EH (cell line): ENCODE measurements around the gene MAP4K3.
A peak's percentile ranks its signal among the peaks of the same experiment; 100 is the strongest.

Source experiments
- DNase-seq: peaks from one replicate; pipeline ENCODE4 v3.0.0-alpha.2; 2015; ENCODE audit warnings: low read depth

The MAP4K3 gene

DNA sequence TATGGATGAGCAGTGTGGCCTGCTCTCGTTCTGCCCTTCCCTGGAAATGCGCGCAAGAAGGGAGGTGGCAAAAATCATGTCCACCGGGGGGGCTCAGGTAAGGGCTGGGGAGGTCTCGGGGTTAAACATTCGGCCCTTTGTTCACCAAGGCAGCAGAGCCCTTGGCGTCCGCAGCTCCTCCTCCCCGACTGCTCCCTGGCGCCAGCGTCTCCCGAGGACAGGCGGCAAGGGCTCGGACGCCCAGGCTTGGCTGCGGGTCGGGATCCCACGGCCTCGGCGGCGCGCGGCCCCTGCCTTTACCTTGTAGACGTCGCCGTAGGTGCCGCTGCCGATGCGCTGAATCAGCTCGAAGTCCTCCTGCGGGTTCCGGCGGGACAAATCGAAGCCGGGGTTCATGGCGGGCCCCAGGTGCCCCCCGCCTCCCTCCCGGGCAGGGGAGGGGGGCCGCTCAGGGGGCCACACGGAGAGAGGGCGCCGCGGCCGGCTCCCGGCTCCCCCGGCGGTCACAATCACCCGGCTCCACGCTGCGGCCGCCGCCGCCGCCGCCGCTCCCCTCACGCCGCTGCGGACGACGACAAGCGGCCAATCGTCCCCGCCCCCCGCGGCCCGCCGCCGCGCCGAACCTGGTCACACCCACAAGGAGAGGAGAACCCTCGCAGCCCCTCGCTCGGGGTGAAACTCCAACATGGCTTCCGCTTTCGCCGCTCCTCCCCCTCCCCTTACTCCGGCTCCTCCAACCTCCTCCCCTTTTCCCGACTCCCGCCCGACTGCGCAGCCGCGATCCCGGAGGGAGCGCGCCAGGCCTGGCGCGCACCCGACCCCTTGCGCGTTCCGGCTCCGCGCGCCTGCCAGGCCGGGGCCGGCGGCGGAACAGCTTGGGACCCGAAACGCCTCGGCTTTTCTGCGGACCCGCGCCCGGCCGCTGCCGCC, at the start of gene MAP4K3:
MAP4K3 (minus strand) TSS at position 694 of the 930 bp plus-strand sequence; CDS start at position 396, 298 bp downstream.
- DNase-seq: peak; percentile 96

DNA sequence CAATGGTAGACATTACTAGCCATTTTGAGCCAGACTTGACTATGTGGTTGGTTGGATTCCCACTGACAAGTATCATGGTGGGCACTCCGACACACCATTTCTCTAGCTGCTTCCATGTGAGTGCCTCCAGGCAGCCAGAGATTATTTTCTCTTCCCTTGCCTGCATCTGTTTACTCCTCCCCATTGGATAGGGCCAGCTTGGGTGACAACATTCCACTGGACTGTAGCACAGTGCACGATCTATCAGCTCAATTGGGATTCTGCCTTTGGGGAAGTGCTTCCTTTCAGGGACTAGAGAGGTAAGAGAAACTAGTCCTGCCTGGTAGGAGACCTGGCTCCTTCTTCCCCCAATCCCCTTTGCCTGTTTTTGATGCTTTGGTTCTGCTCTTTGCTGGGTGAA, 49.0 kb upstream of the MAP4K3 start:
- no peak for DNase-seq

DNA sequence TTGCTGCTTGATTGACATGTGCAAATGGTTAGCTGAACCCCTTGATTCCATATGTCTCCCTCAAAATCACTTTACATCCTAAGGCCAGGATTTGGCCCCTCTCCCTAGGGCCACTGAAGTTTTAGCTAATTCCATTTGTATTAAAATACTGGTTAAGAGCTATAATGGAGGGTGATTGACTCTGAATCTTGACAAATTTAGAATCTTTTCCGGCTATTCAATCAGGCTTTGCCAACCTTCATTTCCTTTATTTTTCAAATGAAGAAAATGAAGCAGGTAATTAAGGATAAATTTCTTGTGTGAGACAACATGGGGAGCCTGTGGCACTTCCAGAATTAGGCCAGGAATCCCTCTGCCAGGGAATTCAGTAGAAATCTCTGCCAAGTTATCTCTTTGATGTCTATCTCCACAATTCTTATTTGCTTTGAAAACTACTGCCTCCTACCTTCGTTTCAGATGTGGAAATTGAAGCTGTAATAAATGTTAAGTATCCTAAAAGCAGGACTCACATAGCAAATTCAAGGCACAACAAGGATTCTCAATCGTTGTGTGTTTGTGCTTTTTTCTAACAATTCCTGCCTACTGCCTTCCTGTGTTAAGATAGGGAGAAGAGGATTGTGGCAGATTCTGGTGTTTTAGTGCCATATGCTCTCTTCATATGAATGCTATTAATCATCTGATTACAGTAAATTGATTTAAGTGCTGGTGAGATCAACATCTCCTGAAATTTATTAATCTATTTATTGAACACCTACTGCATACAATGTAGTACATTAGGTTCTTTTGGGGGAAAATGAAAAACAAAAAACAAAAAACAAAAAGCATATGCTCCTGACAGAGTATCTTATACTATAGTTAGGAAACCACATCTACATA, 47.8 kb upstream of the MAP4K3 start:
- DNase-seq: no peak

DNA sequence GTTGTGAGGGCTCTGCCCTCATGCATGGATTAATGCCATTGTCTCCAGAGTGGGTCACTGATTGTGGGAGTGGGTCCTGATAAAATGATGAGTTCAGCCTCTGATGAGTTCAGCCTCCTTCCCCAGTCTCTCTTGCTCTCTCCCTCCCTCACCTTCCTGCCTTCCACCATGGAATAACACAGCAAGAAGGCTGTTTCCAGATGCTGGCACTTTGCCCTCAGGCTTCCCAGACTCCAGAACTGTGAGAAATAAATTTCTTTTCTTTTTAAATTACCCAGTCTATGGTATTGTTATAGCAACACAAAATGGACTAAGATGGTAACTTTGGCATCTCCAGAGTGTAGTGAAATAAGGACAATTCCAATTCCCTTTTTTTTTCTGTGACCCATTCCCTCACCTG, 47.1 kb upstream of the MAP4K3 start:
- no peak for DNase-seq

DNA sequence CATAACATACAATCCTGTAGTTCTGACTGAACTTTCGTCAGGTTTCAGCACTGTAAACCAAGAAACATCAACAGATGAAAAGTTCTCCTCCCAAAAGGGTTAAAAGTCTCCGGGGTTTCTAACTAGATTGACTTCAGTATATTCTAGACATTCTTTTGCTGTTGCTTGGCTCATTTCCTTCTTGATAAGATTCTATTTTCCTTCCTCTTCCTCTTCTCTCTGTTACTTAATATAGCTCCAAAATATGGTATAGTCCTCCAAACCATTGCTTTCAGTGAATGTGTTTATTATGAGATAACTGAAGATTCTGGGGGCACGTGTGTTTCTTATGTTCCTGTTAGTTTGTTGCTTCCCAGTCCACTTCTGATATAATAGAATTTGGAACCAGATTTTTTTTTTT, 46.4 kb upstream of the MAP4K3 start:
- DNase-seq: no peak

DNA sequence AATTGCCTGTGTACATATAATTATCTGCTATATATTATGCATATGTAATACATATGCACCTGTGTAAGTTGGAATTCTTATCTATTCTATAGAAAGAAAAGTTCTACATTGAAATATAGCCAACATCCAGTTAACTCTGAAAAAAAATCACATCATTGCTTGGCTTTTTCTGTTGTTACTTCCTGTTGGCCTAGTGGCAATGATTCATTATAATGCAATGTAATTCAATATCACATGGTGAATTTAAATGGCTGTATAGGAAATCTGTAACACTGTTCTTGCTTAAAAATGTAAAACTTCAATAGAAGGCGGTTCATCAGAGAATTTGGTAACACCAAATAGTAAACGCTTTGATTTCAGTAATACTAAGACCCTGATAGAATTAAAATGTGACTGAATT, 44.5 kb upstream of the MAP4K3 start:
- peak; percentile 72 for DNase-seq

DNA sequence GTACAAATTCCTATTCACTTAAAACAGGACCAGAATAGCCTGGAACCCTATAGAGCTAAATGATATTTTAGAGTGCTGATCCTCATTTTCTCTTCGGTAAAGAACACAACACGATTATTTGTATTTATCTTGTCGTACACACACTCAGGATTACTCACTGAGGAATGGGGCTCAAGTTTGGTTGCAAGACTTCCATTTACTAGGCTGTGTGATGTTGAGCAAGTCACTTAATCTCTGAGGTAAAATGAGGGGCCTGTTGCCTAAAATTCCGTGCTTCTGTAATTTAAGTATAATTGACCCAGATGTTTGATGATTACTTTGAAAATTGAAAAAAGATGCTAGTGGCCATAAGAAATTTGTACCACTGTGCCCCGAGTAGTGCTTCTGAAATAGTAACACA, 42.6 kb upstream of the MAP4K3 start:
- no peak for DNase-seq

DNA sequence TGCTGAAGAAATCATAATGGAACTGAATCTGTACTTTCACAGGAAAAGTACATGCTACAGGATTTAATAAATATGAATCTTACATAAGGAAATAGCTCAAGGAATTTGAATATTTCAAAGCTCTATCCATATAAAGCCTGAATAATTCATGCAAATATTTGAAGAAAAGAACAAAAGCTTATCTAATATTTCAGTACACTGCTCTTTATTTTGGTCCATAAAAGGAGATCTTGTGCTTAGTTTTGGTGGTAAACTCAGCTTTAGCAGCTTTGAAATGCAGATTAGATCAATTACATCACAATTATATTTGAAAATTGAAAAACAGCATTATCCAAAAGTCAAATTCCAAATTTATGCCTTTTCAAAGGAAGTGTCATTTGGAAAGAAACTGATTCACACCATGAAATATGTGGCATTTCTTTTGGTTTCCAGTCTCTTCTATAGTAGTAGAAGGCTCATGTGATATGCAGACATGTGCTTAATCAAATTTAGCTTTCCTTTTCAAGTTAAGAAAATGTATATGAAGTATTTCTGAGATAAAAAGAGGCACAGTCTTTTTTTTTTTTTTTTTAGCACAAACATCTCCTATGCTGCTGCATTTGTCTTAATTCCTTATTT, 42.1 kb upstream of the MAP4K3 start:
- DNase-seq: no peak

DNA sequence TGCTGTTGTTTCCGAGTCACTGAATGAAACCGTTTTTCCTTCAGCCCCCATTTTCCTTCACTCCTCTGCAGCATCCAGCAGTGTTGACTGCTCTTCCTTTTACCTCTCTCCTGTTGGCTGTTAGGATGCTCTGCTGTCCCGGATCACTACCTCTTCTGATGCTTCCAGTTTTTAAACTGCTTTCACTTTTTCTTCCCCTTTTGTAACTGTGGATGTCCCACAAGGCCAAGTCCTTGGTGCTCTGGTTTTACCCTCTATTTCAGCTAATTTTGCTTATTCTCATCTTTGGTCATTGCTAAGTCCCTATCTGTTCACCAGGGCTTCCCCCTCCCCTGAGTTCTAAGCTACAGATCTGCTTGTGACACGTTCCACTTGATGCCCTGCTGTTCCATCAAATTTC, 39.4 kb upstream of the MAP4K3 start:
- no peak for DNase-seq

DNA sequence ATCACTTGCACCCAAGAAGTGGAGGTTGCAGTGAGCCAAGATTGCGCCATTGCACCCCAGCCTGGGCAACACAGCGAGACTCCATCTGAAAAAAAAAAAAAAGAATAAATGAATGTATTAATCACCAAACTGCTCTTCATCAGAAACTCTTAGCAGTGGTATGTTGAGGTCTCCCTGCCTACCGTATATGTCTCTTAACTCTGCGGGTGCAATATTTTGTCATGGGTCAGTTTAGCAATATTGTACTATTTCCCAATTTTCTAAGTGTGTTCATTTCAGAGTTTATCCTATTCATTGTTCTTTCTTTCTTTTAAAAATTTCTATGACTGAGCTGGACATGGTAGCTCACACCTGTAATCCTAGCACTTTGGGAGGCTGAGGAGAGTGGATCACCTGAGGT, 37.9 kb upstream of the MAP4K3 start:
- DNase-seq: no peak

DNA sequence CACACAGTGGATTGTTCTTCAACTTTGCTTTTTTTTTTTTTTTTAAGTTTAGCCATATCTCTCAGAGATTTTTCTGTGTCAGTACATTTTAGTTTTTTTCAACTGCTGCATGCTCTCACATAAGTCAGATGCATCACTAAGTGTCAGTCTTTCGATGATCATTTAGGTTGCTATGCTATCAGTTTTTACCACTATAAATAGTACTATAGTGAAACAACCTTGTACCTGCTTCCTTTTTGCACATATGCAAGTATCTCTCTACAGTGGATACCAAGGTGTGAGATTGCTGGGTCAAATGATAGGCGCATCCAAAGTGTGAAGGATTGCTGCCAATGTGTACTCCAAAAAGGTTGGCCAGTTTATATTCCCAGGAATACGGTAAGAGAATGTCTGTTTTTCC, 33.5 kb upstream of the MAP4K3 start:
- DNase-seq: no peak

DNA sequence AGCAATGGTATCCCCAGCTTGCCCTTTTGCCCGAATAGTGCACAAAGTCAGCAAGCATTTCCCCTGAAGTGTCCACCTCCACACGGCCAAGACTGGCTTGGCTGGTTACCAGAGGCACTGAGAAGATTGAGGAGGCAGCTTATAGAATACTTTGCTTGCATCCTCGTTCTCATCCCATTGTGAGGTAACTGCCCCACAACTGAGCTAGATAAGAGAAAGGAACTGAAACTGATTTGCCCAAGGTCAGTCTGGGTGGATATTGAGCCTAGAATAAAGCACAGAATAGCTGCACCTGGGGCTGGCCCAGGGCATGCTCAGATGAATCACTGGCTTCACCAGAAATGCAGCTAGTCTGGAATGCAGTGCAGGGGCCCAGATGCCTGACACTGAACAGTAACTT, 32.7 kb upstream of the MAP4K3 start:
- peak; percentile 66 for DNase-seq

DNA sequence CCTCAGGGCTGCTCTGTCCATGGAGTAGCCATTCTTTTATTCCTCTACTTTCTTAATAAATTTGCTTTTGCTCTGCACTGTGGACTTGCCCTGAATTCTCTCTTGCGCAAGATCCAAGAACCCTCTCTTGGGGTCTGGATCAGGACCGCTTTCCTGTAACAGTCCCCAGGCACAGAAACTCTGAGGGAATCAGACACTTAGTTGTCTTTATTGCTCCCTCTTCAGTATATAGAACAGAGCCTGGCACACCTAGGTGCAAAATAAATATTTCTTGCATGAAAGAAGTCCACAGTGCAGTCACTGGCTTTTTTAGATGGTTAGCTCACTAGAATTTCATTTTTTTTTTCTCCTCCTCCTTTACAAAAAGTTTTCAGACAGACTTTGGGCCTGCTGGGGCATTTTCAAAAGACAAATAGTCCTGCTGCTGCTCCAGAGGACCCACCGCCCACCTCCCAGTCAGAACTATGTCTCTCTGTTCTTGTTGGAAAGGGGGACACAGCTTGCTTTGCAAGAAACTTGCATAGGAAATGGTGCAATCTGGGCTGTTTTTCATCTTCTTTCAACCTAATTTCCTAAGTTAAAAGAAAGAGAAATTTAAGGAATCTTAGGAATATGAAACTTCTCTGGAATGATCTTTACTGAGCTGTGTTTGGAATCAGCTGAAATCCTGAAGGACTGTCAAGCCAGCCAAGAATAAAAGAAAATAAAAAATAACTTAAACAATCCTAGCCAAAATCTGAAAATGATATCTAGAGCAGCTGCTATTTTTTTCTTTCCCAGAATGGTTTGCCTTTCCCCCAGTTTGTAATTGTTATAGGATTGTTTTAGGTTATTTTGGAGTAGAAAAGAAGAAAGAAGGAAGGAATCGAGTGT, 31.7 kb upstream of the MAP4K3 start:
- DNase-seq: peak; percentile 68

DNA sequence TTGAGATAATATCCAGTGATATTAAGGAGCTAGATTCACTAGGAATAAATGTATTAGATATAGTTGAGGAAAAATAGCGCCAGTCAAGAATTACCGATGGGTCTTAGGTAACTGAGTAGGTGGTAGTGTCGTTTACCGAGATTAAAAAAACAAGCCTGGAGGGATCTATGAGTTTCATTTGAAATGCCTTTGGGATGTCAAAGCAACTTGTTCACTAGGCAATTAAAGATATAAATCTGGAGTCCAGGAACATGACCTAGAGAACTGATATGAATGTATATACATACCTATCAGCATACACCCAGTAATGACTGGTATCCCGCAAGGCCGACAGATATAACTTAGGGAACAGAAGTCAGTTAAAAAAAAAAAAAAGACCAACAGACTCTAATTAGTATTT, 29.2 kb upstream of the MAP4K3 start:
- no peak for DNase-seq

DNA sequence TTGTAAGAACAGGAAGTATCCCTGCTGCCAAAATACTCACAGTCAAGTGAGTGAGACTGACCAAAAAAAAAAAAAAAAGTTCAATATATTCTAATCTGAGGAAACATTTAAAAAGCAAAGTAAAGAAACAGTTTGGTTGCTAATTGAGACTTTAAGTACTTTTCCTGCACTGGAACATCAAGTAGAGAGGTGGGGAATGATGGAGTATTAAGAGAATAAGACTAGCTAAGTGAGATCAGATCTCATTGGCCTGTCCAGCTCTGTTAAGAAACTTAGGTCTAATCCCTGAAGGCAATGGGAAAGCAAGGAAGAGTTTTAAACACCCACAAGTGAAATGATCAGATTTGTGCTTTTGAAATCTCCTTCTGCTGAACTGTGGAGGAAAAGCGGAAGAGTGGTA, 27.8 kb upstream of the MAP4K3 start:
- DNase-seq: no peak

DNA sequence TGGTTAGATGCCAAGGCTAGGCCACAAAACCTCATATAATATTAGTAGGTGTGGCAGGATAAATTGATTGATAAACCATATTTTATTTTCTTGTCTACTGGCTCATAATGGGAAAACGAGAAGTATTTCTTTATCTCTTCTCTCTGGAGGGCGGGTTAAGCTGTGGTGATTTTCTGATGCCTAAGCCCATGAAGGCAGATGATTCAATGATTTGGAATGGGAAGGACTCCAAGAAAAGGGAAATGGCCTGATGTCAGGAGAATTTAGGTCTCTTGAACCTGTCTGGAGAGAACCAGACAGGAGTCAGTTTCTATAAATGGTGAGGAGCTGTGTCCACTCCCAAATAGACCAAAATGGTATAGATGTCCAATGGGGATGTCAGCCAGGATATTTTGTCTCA, 18.7 kb upstream of the MAP4K3 start:
- peak; percentile 64 for DNase-seq

DNA sequence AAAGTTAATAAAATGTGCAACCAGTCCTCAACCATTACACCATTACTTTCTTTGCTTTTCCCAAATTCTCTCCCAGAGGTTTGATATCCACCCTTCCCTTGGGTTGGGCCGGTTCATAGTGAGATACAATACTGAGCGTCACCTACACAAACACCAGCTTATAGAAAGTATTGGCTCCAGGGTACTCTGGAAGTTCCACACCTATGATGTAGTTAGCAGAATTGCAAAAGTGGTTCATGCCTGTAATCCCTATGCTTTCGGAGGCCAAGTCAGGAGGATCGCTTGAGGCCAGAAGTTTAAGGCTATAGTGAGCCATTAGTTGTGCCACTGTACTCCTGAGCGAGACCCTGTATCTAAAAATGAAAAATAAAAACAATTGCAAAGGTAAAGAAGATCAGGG, 15.3 kb upstream of the MAP4K3 start:
- no peak for DNase-seq

DNA sequence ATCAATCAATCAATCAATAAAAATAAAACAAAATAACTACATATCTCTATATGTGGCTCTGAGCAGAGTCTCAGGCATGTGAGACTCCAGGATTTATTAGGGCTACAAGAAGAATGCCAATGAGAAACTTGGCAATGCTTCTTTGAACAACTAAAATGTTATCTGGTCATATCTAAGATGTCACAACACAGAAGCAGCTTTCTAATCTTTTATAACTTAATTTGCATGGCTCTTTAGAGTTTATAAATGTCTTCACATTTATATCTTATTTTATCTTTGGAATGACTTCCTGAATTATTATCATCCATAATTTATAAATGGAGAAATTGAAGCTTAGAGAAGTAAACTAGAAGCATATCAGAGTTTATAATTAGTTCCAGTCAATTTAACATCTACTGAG, 14.9 kb upstream of the MAP4K3 start:
- DNase-seq: no peak

DNA sequence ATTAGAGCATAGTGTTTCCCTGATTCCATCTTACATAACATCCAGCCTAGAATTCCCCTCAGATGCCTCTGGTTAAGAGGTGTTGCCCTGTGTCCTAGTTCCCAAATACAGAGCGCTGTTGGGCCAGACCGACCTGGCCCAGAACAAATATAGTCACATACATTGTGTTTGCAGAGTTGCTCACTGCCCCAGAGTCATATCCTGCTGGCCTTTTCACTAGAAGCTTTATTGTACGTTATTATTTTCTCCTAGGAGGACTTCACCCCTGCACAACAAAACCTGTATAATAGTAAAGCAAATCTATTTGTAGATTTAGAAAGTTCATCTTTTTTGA, 11.1 kb upstream of the MAP4K3 start:
- no peak for DNase-seq

DNA sequence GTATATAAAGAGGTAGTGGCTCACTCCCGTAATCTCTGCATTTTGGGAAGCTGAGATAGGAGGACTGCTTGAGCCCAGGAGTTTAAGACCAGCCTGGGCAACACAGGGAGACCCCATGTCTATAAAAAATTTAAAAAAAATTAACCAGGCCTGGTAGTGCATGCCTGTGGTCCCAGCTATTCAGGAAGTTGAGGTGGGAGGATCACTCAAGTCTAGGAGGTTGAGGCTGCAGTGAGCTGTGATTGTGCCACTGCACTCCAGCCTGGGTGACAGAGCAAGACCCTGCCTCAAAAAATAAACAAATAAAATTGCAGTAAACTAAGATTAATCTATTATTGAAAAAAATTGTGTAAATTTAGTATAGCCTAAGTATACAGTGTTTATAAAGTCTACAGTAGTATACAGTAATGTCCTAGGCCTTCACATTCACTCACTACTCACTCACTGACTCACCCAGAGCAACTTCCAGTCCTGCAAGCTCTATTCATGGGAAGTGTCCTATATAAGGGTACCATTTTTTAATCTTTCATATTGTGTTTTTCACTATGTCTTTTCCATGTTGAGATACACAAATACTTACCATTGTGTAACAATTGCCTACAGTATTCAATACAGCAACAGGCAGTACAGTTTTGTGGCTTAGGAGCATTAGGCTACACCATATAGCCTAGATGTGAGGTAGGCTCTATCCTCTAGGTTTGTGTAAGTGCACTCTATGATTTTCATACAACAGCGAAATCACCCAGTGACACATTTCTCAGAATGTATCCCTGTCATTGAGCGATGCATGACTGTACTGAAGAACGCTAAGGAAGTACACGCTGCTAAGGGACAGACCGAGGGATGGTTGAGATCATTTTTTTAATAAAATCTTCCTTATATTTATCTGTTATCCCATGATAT, 10.4 kb upstream of the MAP4K3 start:
- no peak for DNase-seq

DNA sequence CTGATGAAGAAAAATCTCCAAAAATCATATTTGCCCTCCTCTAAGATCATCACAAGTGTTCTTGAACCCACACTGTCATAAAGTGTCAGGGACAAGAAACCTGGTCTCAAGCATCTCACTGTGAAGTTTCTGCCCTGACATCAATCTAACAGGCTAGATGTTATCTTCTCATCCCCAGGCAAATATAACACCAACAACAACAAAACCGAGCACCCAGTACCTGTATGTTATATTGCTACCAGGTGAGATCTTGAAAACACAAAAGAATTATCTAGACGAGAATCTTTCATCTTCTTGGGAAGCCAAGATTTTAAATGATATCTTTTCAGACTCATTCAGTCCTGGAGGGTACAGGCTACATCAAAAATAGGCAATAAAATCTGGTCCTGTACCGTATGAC, 8.8 kb upstream of the MAP4K3 start:
- DNase-seq: no peak
